GM19240 (cell line): Measurements from ENCODE around the gene ALOX12B.
"Not testable (repeated sequence)": the region's sequence is repeated elsewhere in the genome, so short reads cannot be mapped to it uniquely, and the experiment has no call there.

ENCODE experiments used
- DNase-seq: peaks from one replicate; pipeline ENCODE4 v3.0.0; 2011; ENCODE audit warnings: low spot score; ENCODE audit not compliant: insufficient read length

ALOX12B gene

GRCh38 chr17:8046306-8046928 is 41.1 kb downstream of the ALOX12B start:
- no peak for DNase-seq

GRCh38 chr17:8044819-8045810 is 42.4 kb downstream of the ALOX12B start:
- DNase-seq = no peak

DNA sequence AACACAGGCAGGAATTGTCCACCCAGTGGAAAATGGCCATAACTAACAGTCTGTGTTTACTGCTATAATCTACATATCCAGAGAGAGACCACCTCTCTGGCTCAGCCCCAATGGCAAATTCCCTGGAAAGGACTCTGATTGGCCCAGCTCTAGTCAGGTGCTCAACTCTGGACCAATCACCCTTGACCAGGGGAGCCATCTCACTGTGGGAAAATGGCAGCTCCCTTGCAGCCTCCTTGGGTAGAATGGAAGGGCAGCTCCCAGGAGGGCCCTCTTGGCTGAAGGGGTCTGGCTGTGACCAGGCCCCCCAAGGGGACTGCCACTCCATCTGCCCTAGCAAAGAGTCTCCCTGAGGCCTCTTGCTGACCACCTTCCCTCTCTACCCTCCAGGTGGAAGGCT is 45.5 kb downstream of the ALOX12B start:
- DNase-seq = no peak

- peak; percentile 33 for DNase-seq
Observed at GRCh38 chr17:8041249-8041928, 46.1 kb downstream of the ALOX12B start.

DNA sequence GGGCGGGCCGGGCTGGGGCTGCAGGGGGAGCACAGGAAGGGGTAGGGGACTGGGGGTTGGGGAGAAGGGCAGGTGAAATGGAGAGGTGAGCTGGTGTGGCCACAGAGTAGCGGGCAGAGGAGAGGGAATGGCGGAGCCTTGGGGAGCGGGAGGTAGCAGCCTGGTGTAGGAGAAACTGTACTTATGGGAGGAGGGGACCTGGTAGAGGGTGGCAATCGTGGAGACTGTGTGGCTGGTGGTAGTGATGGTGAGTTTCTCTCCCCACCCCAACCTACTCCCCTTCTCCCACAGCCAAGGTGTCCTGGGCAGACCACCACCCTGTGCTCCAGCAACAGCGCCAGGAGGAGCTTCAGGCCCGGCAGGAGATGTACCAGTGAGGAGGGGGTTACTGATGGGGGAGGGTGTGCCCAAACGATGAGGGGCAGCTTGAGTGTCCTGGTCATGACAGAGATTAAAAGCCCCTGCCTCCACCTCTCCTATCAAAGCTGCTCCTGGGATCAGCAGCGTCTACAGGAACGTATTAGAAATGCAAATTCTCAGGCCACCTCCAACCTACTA is 47.8 kb downstream of the ALOX12B start:
- no peak for DNase-seq

DNA sequence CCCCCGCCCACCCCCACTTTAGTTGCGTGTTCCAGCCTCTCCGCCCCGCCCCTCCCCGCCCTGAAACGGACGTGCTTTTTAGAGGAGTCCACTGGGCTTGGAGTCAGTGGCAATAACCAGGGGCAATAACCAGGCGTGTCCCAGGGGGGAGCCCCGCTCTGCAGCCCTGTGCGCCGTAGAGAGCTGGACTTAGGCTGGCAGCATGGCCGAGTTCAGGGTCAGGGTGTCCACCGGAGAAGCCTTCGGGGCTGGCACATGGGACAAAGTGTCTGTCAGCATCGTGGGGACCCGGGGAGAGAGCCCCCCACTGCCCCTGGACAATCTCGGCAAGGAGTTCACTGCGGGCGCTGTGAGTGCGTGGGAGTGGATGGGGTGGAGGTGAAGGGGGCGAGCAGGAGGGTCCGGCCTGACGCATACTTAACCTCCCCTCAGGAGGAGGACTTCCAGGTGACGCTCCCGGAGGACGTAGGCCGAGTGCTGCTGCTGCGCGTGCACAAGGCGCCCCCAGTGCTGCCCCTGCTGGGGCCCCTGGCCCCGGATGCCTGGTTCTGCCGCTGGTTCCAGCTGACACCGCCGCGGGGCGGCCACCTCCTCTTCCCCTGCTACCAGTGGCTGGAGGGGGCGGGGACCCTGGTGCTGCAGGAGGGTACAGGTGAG is 48.4 kb downstream of the ALOX12B start, which contains the start of gene ALOX15B:
ALOX15B (plus strand) TSS at position 106 of the 657 bp plus-strand sequence; CDS start at position 203, 97 bp downstream.
- no peak for DNase-seq

DNA sequence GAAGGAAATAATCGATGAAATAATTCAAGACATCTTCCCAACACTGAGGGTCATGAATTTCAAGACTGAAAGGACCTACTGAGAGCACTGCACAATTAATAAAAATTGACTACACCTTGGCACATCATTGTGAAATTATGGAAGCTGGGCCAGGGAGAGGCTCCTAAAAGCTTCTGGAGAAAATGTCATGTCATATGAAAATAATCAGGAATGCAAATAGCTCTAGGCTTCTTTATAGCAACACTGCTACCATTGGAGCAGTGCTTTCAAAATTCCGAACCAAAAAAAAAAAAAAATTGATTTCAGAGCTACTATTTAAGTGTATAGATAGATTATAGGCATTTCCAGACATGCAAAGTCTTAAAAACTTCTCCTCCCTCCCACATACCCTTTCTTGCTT is 55.1 kb downstream of the ALOX12B start:
- DNase-seq = no peak

DNA sequence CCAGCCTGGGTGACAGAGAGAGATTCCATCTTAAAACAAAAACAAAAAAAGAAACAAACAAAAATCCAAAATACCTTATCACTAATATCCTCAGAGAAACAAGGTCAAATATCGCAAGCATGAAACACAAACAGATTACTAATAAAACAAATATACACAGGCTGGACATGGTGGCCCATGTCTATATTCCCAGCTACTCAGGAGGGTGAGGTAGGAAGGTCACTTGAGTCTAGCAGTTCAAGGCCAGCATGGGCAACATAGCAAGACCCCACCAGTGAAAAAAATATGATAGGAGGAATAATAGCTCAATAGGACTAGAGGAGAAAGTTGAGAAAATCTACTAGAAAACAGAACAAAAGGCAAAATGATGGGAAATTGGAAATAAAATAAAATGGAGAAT is 55.6 kb downstream of the ALOX12B start:
- no peak for DNase-seq

DNA sequence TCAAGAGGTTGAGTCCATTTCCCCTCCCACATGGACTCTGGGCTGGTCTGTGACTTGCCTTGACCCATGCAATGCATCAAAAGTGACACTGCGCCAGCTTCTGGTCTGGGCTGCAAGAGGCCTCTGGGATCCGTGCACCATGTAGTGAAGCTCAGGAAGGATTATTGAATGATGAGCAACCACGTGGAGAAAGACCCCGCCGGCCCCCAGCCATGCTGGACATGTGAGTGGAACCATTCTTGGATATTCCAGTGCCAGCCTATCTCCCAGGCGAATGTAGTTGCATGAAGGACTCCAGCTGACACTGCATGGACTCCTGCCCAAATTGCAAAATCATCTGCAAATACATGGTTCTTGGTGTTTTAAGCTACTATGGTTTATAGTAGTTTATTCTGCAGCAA is 56.3 kb downstream of the ALOX12B start:
- no peak for DNase-seq

DNA sequence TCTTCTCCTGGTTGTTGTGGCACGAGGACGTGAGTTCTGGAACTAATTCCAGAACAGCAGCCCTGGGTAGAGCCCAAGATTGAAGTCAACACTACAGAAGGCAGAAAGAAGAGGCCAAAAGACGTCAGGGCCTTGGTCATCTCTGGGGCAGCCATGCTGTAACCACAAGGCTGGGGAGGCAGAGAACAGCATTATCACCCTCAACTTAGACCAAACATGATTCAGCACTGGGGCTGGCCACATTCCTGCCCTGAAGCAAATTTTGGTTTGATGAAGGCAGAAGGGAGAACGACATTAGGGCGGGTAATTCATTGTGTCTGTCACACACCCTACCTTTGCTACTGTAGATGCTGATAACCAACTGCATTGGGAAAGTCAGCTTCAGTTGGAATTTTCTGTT is 58.4 kb downstream of the ALOX12B start:
- no peak for DNase-seq

- no peak for DNase-seq
Observed at GRCh38 chr17:8025176-8025911, 62.2 kb downstream of the ALOX12B start.

DNA sequence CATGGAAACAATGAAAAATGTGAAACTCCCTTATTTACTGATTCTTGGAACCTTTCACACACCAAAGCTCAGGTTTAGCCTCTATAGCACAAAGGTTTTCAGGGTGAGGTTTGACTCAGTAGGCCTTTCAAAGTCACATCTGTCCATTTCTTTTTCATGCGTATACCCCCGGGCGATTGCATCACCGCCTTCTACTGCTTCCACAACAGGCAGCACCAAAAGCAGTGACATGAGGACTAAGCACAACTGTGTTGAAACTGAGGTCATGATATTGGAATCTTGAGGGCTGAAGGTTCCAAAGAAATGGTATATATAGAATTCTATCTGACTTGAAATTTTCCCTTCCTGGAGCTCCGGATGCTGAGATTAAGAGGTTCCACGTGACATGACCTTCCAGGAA is 63.4 kb downstream of the ALOX12B start:
- not testable (repeated sequence) for DNase-seq
